GM21717 (cell line): ENCODE results near the gene RNF181.
"Not testable (repeated sequence)": the region's sequence is repeated elsewhere in the genome, so short reads cannot be mapped to it uniquely, and the experiment has no call there.

Source experiments
- ATAC-seq: cut with Tn5 transposase; IDR thresholded peaks from one replicate; pipeline ENCODE4 v1.9.1; 2021; ENCODE audit warnings: mild to moderate bottlenecking, moderate library complexity; ENCODE audit not compliant: unreplicated experiment

RNF181 gene, protein sequence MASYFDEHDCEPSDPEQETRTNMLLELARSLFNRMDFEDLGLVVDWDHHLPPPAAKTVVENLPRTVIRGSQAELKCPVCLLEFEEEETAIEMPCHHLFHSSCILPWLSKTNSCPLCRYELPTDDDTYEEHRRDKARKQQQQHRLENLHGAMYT

DNA sequence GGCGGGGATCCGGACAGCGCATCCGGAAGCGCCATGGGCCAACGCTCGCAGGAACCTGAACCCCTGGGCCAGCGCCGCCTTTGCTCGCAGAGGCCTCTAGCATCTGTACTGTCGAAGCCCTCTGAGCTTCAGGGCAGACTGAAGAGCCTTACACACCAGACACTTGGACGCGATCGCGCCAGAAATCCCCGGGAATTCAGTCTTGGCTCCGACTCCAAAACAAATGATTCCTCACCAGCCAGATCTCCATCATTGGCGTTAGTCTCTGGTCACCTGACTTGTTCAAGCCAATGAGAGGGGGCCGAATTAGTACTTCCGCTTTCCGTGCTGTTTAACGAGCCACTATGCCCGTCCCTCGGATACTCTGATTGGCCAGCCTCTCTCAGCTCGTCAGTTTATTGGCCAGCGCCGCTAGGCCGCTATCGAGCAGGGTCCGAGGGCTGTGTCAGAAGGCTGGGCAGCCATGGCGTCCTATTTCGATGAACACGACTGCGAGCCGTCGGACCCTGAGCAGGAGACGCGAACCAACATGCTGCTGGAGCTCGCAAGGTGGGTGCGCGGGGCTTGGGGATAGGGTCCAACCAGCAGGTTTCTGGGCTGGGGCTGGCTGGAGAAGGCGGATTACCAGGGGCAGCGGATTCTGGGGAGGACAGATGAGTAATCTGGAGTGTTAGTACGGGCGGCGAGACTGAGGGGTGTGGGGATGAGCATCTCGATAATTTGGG lies at the start of gene RNF181:
RNF181 (plus strand) TSS at position 445 of the 725 bp plus-strand sequence; CDS start at position 464, 19 bp downstream.
- ATAC-seq: peak; percentile 98

DNA sequence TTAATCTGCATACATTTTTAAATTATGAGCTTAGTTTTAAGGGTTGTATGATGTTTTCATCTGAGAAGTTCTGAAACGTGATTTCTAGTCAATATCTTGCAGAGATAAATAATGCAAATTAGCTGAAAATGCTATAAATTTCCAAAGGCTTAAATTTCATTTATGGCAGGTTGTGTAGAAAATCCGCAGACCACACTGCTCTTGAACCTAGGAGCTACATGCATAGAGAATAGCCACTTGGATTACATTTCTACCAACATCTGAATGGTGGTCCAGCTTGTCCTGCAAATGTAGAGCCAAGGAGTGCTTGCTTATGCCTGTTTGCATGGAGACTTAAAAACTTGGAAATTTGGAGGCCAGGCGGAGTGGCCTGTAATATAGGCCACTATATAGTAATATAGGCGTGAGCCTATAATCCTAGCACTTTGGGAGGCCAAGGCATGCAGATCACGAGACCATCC lies 49.7 kb upstream of the RNF181 start:
- ATAC-seq: no peak

DNA sequence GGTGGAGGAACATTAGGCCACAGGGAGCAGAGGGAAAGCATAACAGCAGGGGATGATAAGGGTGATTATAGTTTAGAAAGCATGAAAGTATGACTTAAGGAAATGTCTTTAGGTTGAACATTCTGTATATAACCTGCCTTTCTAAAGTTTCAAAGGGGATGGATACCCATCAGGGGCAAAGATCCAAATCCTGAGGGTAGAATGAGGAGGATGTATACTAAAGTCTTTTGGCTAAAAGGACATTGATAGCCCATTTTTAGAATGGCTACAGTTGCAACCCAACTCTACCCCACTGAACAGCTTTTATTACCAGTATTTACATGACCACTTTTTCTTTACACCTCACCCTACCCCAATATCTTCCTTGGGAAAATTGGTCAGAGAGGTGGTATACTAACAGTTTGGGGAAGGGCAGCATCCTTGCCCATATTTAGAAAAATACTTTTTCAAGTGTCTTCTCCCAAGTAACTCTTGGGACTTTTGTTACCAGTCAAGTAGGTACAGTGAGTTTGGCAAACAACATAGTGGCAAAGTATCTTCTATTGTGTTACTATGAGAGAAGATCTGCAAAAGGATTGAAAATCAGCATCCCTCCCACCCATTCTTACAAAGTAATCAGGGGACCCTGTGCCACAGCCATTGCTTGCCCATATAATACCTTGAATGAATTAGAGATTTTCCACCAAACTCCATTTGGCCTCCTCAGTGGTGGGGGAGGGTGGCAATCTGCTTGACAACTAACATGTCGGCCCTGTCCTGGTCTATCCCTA lies 48.3 kb upstream of the RNF181 start:
- no peak for ATAC-seq

DNA sequence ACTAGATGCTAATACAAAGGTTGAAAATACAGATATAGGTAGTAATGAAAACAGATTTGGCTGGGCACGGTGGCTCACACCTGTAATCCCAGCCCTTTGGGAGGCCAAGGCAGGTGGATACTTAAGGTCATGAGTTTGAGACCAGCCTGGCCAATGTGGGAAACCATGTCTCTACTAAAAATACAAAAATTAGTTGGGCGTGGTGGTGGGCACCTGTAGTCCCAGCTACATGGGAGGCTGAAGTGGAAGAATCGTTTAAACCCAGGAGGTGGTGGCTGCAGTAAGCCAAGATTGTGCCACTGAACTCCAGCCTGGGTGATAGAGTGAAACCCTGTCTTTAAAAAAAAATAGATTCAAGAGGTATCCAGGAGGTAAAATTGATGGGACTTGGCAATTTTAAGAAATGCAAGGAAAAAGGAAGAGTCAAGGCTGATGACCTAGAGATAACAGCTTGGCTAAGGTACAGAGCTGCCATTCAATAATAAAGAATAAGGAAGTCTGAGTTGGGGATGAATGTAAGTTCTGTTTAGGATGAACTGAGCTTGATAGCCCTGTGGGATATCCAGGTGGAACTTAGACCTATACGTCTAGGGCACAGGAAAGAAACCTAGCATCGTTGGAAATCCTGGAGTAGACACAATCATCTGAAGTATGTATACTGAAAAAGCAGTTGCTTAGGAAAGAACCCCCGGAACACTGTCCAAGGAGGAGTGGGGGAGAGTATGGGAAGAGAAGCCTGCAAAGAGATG lies 47.5 kb upstream of the RNF181 start:
- no peak for ATAC-seq

DNA sequence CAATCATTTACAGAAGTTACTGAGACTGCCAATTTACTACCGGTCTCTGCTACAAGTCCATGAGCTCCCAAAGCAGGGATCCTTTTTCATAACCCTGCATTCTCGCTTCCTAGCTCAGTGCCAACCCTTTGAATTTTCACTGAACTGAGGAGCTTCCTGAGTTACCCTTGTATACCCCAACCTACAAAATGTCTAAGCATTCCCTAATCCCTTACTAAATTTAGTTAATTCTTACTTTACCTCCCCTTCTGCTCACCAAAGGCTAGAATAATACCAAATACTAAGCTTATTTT lies 47.0 kb upstream of the RNF181 start:
- no peak for ATAC-seq

DNA sequence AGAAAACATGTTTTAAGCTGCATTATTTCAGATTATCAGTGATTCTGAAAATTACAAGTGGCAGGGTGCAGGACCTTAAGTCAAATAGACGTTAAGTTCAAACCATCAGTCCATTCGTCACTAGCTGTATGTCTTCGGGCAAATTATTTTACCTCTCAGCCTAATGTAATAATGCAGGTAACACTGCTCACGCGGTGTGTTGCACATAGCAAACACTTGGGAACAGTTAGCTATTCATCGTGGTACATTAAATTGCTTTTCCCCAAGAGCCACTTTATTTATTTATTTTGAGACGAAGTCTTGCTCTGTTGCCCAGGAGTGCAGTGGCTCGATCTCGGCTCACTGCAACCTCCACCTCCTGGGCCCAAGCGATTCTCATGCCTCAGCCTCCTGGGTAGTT lies 46.5 kb upstream of the RNF181 start:
- ATAC-seq: no peak

DNA sequence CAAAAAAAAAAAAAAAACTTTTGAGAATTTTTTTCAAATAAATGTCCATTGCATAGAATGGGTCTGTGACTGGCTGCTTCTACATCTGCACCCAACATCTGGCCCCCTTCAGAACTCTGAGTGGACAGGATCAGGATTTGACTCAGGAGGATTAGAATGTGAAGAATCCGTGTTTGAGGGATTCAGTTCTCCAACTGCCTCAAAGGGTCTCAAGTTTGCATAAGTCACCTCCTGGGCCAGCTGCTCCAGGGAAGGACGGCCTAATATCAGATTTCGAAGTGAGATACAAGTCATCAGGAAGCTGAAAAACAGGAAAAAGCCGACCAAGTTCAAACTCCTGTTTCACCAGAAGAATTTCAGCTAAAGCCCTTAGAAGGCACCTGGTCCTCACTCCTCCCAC lies 45.7 kb upstream of the RNF181 start:
- ATAC-seq: no peak

DNA sequence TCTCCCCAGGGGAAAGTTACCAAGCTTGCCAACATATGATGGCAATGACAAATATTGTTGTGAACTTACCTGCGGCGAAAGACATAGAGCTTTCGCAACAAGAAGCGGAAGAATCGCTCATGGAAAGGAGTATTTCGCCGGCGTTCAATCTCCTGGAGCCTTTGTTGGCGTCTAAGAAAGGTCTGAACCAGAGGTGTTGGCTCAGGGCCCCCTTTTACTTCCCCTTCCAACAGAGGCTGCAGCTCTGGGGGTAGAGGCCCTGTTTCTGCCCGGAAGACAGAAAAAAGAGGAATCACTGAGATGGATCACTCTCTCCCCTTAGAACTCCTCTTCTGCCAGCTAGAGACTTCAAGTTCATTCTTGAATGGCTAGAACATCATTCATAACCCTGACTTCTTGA lies 45.1 kb upstream of the RNF181 start:
- ATAC-seq: no peak

DNA sequence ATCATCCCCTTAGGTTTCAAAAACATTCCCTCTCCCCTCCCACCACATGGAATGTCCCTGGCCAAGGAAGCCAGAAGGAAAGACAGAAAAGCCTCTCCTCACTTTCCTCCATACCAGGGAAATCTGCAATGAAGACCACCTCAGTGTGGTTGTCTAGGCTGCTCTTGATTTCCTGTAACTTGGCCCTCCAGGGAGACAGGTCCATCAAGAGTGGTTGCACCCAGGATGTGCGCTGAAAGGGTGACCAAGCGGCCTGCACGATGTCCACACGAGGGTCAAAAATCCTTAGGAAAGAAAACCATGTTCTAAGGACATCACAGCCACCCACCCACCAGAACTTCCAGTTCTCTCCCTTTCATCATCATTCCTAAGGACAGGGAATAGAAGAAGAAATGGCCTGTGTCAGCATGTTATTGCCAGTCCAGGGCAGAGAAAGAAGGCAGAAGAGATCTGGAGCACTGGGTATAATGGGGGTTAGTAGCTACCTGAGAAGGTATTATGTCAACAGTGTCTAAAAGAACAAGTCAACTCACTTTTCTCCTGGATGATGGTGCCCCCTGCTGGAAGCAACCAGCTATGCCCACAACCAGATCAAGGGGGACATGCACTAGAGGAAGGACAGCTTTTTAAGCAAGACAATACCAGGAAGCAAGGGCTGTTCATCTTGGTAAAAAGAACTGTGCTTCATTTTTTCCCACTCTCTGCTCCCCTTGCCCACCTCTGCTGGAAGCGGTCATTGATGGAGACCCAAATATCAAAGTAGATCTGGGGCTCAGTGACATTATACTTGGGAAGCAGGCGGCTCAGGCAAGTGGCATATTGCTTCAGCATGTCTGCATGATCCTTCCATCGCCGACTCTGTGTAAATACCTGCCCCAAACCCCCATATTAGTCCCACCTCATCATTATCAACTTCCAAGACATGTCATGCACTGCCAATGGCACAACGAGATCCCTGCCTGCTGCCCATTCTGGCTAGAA lies 43.6 kb upstream of the RNF181 start:
- ATAC-seq: no peak

DNA sequence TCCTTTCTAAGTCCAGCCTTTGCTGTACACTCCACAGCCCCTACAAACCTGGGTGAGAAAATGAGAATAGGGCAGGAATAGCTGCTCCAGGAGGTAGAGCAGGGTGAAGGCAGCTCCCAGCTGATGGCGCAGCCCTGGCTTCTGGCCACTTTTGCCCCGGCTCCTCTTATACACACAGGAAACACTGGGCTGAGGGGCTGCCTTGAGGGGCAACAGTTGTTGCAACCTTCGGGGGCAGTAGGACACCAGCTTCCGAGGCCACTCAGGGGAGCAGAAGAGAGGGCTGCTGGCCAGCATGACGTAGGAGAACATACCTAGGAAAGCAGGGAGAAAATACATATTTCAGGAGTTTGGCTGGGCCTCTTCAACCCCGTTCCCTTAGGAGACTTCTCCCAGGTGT lies 42.4 kb upstream of the RNF181 start:
- ATAC-seq: no peak

DNA sequence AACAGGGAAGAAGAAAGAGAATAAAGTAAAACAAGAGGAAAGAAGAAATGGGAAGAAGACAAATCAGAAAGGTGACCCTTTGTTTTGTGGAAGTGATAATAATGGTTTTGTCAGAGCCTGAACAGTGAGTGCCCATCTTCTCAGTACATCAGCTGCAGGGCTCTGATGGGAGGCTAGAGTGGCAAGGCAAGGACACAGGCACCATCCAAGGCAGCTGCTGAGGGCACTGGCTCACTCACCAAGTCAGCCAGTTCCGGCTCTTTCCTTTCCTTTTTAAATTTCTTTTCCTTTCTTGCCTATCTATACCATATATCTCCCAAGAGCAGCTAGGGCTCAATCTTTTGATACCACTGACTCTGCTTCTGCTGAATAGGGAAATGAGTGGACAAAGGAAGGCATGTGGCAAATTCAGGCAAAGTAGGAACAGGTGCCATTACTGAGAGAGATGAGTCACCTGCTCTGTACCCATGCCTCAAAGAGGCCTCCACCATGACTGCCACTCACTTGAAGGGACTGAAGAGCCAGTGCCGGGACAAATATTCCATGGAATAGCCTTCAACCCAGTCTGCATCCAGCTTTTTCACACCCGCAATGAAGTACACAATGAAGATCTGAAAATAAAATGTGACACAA lies 40.4 kb upstream of the RNF181 start:
- no peak for ATAC-seq

DNA sequence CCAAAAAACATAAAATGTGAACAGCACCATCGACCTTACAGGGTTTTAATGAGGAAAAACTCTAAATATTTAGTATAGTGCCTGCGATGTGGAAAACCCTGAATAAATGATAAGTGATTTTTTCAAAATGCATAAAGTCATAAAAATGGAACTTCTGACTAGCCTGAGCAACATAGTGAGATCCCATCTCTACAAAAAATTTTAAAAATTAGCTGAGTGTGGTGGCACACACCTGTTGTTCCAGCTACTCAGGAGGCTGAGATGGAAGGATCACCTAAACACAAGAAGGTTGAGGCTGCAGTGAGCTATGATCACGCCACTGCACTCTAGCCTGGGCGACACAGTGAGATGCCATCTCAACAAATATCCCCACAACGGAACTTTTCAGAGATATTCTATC lies 38.4 kb upstream of the RNF181 start:
- no peak for ATAC-seq

DNA sequence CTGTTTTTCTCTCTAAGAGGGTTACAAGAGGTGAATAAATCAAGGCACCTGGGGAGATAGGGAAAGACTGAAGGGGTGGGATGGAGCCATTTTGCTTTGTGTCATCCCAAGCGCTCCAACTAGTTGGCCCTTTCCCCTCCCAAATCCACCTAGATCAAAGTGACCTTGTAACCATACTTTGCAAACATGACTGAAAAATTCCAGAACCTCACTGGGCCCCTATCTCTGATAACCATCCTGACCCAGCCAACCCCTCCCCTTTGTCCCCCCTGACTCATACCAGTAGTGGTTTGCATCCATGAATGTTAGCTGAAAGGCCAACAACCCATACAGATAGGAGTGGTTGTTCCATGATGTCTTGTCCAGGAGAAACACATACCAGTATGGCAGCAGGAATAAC lies 37.4 kb upstream of the RNF181 start:
- ATAC-seq: no peak

DNA sequence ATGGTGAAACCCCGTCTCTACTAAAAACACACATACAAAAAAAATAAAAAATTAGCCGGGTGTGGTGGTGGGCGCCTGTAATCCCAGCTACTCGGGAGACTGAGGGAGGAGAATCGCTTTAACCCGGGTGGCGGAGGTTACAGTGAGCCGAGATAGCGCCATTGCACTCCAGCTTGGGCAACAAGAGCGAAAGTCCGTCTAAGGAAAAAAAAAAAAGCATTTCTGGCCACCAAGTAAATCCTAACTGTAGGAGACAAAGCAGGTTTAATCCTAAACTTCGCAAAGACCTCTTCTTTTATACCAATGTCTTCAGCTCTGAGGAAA lies 35.2 kb upstream of the RNF181 start:
- not testable (repeated sequence) for ATAC-seq

DNA sequence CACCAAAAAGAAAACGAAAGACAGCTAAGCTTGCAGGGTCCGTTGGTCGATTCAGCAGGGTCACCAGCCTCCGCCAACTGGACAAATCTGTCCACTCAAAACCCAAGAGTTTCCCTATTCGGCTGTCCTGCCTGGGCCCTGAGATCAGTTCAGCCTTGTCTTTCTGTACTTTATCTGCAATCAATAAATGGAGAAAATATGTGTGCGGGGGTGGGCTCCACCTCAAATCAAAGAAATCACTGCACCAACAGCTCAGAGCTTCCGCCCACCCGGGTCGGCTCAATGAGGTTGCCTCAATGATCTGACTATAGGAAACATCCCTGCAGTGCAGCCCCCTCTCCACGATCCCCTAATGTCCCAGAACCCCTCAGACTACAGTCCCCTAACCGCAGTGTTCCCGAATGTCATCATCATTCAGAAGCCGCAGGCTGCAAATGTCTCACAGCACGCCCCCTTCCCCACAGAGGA lies 34.7 kb upstream of the RNF181 start:
- peak; percentile 20 for ATAC-seq

DNA sequence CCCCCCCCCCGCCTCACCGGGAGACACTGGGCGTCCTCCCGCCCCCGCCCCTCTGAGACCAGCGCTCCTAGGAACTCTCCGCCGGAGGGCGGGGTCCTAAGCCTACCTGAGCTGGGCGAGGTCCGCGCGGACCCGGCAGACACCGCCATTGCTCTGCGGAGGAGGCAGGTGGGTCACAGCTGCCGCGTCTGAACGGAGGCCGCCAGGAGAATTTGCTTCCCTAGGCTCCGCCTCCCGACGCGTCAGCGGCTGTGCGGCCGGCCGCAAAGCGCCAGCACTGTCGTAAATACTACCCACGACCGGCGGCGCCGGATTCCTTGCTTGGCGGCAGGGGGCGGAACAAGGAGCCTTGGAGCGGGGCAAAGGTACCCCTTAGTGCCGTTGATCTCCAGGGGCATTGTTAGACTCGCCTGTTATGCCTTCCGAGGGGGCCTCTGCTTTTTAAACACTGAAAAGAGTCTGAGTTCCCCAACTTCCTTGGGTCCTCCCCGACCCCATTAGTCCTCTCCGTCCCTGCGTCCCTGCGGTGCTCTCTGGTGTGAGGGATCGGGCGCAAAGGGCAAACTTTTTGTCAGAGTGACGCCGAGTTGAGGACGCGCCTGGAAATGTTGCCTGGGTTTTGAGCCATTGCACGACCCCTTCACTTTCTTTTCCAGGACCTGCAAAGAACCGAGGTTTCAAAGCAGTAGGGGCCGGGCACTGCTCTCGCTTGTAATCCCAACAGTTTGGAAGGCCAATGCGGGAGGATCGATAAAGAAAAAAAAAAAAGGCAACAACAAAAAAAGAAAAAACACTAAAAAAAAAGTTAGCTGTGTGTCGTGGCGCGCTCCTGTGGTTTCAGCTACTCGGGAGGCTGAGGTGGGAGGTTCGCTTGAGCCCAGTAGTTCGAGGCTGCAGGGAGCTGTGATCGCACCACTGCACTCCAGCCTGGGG lies 34.0 kb upstream of the RNF181 start, which contains the start of gene GGCX:
GGCX (minus strand) TSS at position 214 of the 933 bp plus-strand sequence; CDS start at position 149, 65 bp downstream.
- ATAC-seq: peak; percentile 83

DNA sequence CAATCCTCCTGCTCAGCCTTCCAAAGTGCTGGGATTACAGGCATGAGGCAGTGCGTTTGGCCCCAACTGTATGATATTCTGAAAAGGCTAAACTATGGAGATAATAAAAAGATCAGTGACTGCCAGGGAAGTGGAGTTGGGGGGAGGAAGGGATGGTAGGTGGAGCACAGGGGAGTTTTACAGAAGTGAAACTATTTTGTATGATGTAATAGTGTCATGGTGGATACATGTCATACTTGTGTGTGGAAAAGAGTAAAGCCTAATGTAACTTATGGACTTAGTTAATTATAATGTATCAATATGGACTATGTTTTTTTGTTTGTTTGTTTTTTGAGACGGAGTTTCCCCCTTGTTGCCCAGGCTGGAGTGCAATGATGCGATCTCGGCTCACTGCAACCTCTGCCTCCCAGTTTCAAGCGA lies 31.4 kb upstream of the RNF181 start:
- no peak for ATAC-seq

DNA sequence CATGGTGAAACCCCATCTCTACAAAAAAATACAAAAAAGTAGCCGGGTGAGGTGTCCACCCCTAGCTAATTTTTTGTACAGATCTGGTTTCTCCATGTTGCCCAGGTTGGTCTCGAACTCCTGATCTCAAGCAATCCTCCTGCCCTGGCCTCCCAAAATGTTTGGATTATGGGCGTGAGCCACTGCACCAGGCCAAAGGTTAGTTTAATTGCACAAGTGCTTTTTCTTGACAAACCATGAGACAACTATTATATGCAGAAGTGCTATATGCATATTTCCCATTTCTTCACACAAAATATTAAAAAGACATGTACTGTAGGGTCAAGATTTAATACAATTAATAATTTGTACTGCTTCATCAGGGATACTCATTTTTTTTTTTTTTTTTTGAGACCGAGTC lies 29.3 kb upstream of the RNF181 start:
- no peak for ATAC-seq

DNA sequence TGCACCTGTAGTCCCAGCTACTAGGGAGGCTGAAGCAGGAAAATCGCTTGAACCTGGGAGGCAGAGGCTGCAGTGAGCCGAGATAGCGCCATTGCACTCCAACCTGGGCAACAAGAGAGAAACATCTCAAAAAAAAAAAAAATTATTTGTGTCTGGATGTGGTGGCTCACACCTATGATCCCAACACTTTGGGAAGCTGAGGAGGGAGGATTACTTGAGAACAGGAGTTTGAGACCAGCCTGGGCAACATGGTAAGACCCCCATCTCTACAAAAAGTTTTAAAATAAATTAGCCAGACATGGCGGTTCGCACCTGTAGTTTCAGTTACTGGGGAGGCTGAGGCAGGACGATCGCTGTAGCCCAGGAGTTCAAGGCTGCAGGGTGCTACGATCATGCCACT lies 19.8 kb upstream of the RNF181 start:
- ATAC-seq: no peak
